Measurements from ENCODE around the gene USP24.

DNA sequence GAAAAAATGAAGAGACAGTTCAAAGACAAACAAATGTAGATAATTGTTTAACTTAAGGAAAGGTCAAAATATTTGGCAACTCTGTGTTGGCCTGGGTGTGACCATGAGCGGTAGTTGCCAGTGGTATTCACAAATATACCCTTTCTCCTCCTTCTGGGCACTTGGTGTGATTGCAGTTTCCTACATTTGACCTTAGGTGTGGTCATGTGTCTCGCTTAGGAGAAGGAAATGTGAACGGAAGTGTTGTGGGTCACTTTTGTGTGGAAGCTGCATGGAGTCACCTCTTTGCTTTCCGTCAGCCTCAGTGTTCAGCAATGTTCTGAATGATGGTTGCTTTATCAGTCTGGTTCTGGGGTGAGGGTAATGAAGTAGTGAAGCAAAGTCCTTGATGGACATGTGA, 179.3 kb downstream of the USP24 start:
- TF ChIP-seq, protein P1, sequence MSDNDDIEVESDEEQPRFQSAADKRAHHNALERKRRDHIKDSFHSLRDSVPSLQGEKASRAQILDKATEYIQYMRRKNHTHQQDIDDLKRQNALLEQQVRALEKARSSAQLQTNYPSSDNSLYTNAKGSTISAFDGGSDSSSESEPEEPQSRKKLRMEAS (IDR thresholded peaks at IDR 0.05) = no peak
- no peak for TF ChIP-seq EGR1 (IDR thresholded peaks at IDR 0.05)
- TF ChIP-seq, protein P2, sequence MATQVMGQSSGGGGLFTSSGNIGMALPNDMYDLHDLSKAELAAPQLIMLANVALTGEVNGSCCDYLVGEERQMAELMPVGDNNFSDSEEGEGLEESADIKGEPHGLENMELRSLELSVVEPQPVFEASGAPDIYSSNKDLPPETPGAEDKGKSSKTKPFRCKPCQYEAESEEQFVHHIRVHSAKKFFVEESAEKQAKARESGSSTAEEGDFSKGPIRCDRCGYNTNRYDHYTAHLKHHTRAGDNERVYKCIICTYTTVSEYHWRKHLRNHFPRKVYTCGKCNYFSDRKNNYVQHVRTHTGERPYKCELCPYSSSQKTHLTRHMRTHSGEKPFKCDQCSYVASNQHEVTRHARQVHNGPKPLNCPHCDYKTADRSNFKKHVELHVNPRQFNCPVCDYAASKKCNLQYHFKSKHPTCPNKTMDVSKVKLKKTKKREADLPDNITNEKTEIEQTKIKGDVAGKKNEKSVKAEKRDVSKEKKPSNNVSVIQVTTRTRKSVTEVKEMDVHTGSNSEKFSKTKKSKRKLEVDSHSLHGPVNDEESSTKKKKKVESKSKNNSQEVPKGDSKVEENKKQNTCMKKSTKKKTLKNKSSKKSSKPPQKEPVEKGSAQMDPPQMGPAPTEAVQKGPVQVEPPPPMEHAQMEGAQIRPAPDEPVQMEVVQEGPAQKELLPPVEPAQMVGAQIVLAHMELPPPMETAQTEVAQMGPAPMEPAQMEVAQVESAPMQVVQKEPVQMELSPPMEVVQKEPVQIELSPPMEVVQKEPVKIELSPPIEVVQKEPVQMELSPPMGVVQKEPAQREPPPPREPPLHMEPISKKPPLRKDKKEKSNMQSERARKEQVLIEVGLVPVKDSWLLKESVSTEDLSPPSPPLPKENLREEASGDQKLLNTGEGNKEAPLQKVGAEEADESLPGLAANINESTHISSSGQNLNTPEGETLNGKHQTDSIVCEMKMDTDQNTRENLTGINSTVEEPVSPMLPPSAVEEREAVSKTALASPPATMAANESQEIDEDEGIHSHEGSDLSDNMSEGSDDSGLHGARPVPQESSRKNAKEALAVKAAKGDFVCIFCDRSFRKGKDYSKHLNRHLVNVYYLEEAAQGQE (IDR thresholded peaks at IDR 0.05; ENCODE audit: low read depth) = no peak
- TF ChIP-seq, protein P3, sequence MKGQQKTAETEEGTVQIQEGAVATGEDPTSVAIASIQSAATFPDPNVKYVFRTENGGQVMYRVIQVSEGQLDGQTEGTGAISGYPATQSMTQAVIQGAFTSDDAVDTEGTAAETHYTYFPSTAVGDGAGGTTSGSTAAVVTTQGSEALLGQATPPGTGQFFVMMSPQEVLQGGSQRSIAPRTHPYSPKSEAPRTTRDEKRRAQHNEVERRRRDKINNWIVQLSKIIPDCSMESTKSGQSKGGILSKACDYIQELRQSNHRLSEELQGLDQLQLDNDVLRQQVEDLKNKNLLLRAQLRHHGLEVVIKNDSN (IDR thresholded peaks at IDR 0.05) = no peak
- TF ChIP-seq EP300 (IDR thresholded peaks at IDR 0.05; ENCODE audit: borderline replicate concordance) = no peak
- no peak for TF ChIP-seq TCF12 (IDR thresholded peaks at IDR 0.05; ENCODE audit: low read depth)
- no peak for TF ChIP-seq NFIC (IDR thresholded peaks at IDR 0.05)
- no peak for TF ChIP-seq CEBPB (IDR thresholded peaks at IDR 0.05)
- no peak for TF ChIP-seq CREB1 (IDR thresholded peaks at IDR 0.05; ENCODE audit: low read depth)
- TF ChIP-seq TEAD4 (IDR thresholded peaks at IDR 0.05) = no peak
- no peak for TF ChIP-seq FOXM1 (IDR thresholded peaks at IDR 0.05; ENCODE audit: borderline replicate concordance, low read depth)
- no peak for TF ChIP-seq ZBTB7A (IDR thresholded peaks at IDR 0.05; ENCODE audit: low read depth)
- TF ChIP-seq TAF1 (IDR thresholded peaks at IDR 0.05; ENCODE audit: low read depth) = no peak
- no peak for TF ChIP-seq YY1 (IDR thresholded peaks at IDR 0.05; ENCODE audit: low read depth)

Measured in Ishikawa (cell line).